ENCODE data around the gene NFIX.

GRCh38 chr19:13122275-13122878 is 127.1 kb downstream of the NFIX start:
- TF ChIP-seq CTCF (IDR thresholded peaks at IDR 0.05) (no peak), POLR2A (IDR thresholded peaks at IDR 0.05) (no peak)
